SK-N-SH (cell line): ENCODE measurements around the gene MRPL52. TPM values are rescaled to one million over a fixed set of nuclear protein-coding genes. Genes with fewer than 3 reads are reported as not detected.

ENCODE experiments used
- CTCF ChIA-PET: fragments of 300-600, 350-600 bp; formaldehyde crosslinking; extraction: SDS; loops from one replicate; lab custom pipeline; 2021; lab: Yijun Ruan, JAX
- POLR2A ChIA-PET: fragments of 350-600 bp; sonication (Branson Sonifier 250); formaldehyde crosslinking; extraction: SDS; loops from one replicate; lab custom pipeline; 2020; ENCODE audit warnings: antibody characterized with exemption, inconsistent platforms; lab: Yijun Ruan, JAX
- DNase-seq: peaks from one replicate; pipeline ENCODE4 v3.0.0; 2012
- H2AFZ ChIP-seq: fragments of 200-600 bp; sonication (generic); 2 replicates; pipeline ENCODE4 v1.8.1; 2016; ENCODE audit warnings: antibody characterized with exemption, mild to moderate bottlenecking, low read depth
- H3F3A ChIP-seq: fragments of 200-600 bp; sonication (generic); replicated peaks from 2 replicates; pipeline ENCODE3; 2016; ENCODE audit warnings: antibody characterized with exemption, mild to moderate bottlenecking; ENCODE audit not compliant: insufficient read depth
- H3K27ac ChIP-seq, 2 experiments: fragments of 200-500 bp in 1 of 2; fragments of 200-600 bp in 1 of 2; sonication (Bioruptor generic) in 1 of 2; sonication (generic), shearing (Covaris generic) in 1 of 2; 2 replicates each; pipeline versions ENCODE4 v1.5.1 to v1.6.1; 2014 to 2016; ENCODE audit warnings: low read depth in 2 of 2, inconsistent platforms in 1 of 2, low read length in 1 of 2, mild to moderate bottlenecking in 1 of 2, mixed read lengths in 1 of 2
- H3K27me3 ChIP-seq: fragments of 200-600 bp; sonication (generic), shearing (Covaris generic); 2 replicates; pipeline ENCODE4 v1.6.1; 2016; ENCODE audit warnings: mixed run types; ENCODE audit not compliant: insufficient read depth
- H3K36me3 ChIP-seq, 2 experiments: fragments of 200-500 bp in 1 of 2; fragments of 200-600 bp in 1 of 2; sonication (Bioruptor generic) in 1 of 2; sonication (generic) in 1 of 2; replicated peaks in 1 of 2; 2 replicates each; pipeline versions ENCODE3 to v1.5.1; 2014 to 2016; ENCODE audit warnings: low read length in 1 of 2, mild to moderate bottlenecking in 1 of 2; ENCODE audit not compliant: insufficient read depth in 2 of 2, control insufficient read depth in 1 of 2
- H3K4me1 ChIP-seq, 2 experiments: fragments of 200-500 bp in 1 of 2; fragments of 200-600 bp in 1 of 2; sonication (Bioruptor generic) in 1 of 2; sonication (generic), shearing (Covaris generic) in 1 of 2; 2 replicates each; pipeline versions ENCODE4 v1.5.1 to v1.6.1; 2014 to 2016; ENCODE audit warnings: low read depth in 1 of 2, low read length in 1 of 2, mixed run types in 1 of 2; ENCODE audit not compliant: insufficient read depth in 2 of 2, control insufficient read depth in 1 of 2
- H3K4me2 ChIP-seq: fragments of 200-600 bp; sonication (generic), shearing (Covaris generic); 2 replicates; pipeline ENCODE4 v1.6.1; 2017; ENCODE audit warnings: mixed run types
- H3K4me3 ChIP-seq, 2 experiments: fragments of 200-500 bp in 1 of 2; fragments of 200-600 bp in 1 of 2; sonication (Bioruptor generic) in 1 of 2; sonication (generic), shearing (Covaris generic) in 1 of 2; 2 replicates each; pipeline versions ENCODE4 v1.5.1 to v1.8.1; 2014 to 2016; ENCODE audit warnings: low read depth in 2 of 2, inconsistent platforms in 1 of 2, low read length in 1 of 2, mild to moderate bottlenecking in 1 of 2, mixed read lengths in 1 of 2, moderate library complexity in 1 of 2
- H3K79me2 ChIP-seq: fragments of 200-600 bp; sonication (generic); 2 replicates; pipeline ENCODE4 v1.8.1; 2017; ENCODE audit warnings: mild to moderate bottlenecking; ENCODE audit not compliant: insufficient read depth
- H3K9ac ChIP-seq: fragments of 200-600 bp; sonication (generic); 2 replicates; pipeline ENCODE4 v1.6.1; 2017; ENCODE audit warnings: mixed run types
- H3K9me2 ChIP-seq: fragments of 200-600 bp; sonication (generic); 2 replicates; pipeline ENCODE4 v1.6.1; 2017; ENCODE audit warnings: mixed run types
- H3K9me3 ChIP-seq: fragments of 200-600 bp; sonication (generic); 2 replicates; pipeline ENCODE4 v1.6.1; 2017; ENCODE audit warnings: mixed run types, mild to moderate bottlenecking, moderate library complexity
- H4K20me1 ChIP-seq: fragments of 200-600 bp; sonication (generic); 2 replicates; pipeline ENCODE4 v1.6.1; 2017; ENCODE audit warnings: mild to moderate bottlenecking, mixed run types; ENCODE audit not compliant: insufficient read depth
- CHD2 ChIP-seq: fragments of 150-350 bp; IDR thresholded peaks from 2 replicates; pipeline ENCODE4 v1.6.1; 2018; ENCODE audit warnings: low read length; ENCODE audit not compliant: partially characterized antibody
- EP300 ChIP-seq, 2 experiments: IDR thresholded peaks; 2 replicates each; pipeline versions ENCODE4 v1.4.0 to v1.6.1; 2012; ENCODE audit warnings: borderline replicate concordance in 1 of 2, low read depth in 1 of 2, low read length in 1 of 2
- EZH2phosphoT487 ChIP-seq: fragments of 200-600 bp; sonication (generic); IDR thresholded peaks from 2 replicates; pipeline ENCODE4 v1.6.1; 2017; ENCODE audit warnings: low read depth, mixed run types, mild to moderate bottlenecking, antibody characterized with exemption, moderate library complexity, borderline replicate concordance
- FOSL2 ChIP-seq: IDR thresholded peaks from 2 replicates; pipeline ENCODE4 v1.4.0; 2012; ENCODE audit warnings: low read depth, mild to moderate bottlenecking, moderate library complexity, borderline replicate concordance
- FOXJ3 ChIP-seq: sonication (generic); formaldehyde crosslinking; IDR thresholded peaks from 2 replicates; pipeline ENCODE4 v1.5.1; 2020; ENCODE audit warnings: mild to moderate bottlenecking, missing genetic modification reagents
- FOXM1 ChIP-seq: IDR thresholded peaks from 2 replicates; pipeline ENCODE4 v1.4.0; 2012; ENCODE audit warnings: low read depth, mild to moderate bottlenecking
- GATA2 ChIP-seq: sonication (generic); formaldehyde crosslinking; IDR thresholded peaks from 2 replicates; pipeline ENCODE4 v1.5.0; 2020; ENCODE audit warnings: mild to moderate bottlenecking, missing genetic modification reagents
- IRF3 ChIP-seq: fragments of 150-350 bp; IDR thresholded peaks from 2 replicates; pipeline ENCODE4 v1.6.1; 2016; ENCODE audit warnings: mild to moderate bottlenecking, low read depth, low read length
- JUND ChIP-seq: IDR thresholded peaks from 2 replicates; pipeline ENCODE4 v1.4.0; 2012
- MEF2A ChIP-seq: IDR thresholded peaks from 2 replicates; pipeline ENCODE4 v1.4.0; 2012; ENCODE audit warnings: low read depth, borderline replicate concordance
- NFIC ChIP-seq: IDR thresholded peaks from 2 replicates; pipeline ENCODE4 v1.4.0; 2012; ENCODE audit warnings: borderline replicate concordance
- NRF1 ChIP-seq: IDR thresholded peaks from 2 replicates; pipeline ENCODE4 v1.6.1; 2012; ENCODE audit warnings: low read depth, mild to moderate bottlenecking, low read length
- PBX3 ChIP-seq: IDR thresholded peaks from 2 replicates; pipeline ENCODE4; 2012
- POLR2AphosphoS5 ChIP-seq: IDR thresholded peaks from 2 replicates; pipeline ENCODE4 v1.6.1; 2012; ENCODE audit warnings: low read depth, low read length
- RAD21 ChIP-seq: IDR thresholded peaks from 2 replicates; pipeline ENCODE4 v1.6.1; 2012; ENCODE audit warnings: mild to moderate bottlenecking, low read length
- RCOR1 ChIP-seq: fragments of 150-350 bp; IDR thresholded peaks from 2 replicates; pipeline ENCODE4 v1.6.1; 2017; ENCODE audit warnings: antibody characterized with exemption, low read length
- RFX5 ChIP-seq: IDR thresholded peaks from 2 replicates; pipeline ENCODE4 v1.6.1; 2012; ENCODE audit warnings: mild to moderate bottlenecking, improper control_type of control experiment, low read length
- RXRA ChIP-seq: IDR thresholded peaks from 2 replicates; pipeline ENCODE4 v1.4.0; 2012; ENCODE audit warnings: low read depth, mild to moderate bottlenecking, borderline replicate concordance
- SIN3A ChIP-seq: IDR thresholded peaks from 2 replicates; pipeline ENCODE4 v1.6.1; 2012; ENCODE audit warnings: low read depth, mild to moderate bottlenecking, low read length, moderate library complexity, borderline replicate concordance
- SMC3 ChIP-seq: IDR thresholded peaks from 2 replicates; pipeline ENCODE4 v1.6.1; 2012; ENCODE audit warnings: low read depth, low read length, improper control_type of control experiment
- TEAD4 ChIP-seq: IDR thresholded peaks from 2 replicates; pipeline ENCODE4 v1.4.0; 2012; ENCODE audit warnings: mild to moderate bottlenecking, borderline replicate concordance; ENCODE audit not compliant: insufficient read depth
- WGBS: methylation state at CpG from one replicate; pipeline ENCODE4 v1.1.6; 2017; ENCODE audit warnings: low lambda C conversion rate; 5-methylcytosine and 5-hydroxymethylcytosine counted together
- polyA plus RNA-seq, 3 experiments: library from polyadenylated mRNA; depleted of rRNA; stranded (reverse); fragments of >200 nt; gene quantifications; 2 replicates each; pipeline ENCODE4 v1.2.3, GENCODE V29; 2012
- TF ChIP-seq, protein P1 (sequence below): IDR thresholded peaks from 2 replicates; pipeline ENCODE4 v1.4.0; 2012; ENCODE audit warnings: low read depth, borderline replicate concordance
- TF ChIP-seq, protein P2 (sequence below): fragments of 200-600 bp; sonication (generic); IDR thresholded peaks from 2 replicates; pipeline ENCODE4 v1.6.1; 2017; ENCODE audit warnings: antibody characterized with exemption, mild to moderate bottlenecking, moderate library complexity
- TF ChIP-seq, protein P3 (sequence below): IDR thresholded peaks from 2 replicates; pipeline ENCODE4 v1.6.1; 2012; ENCODE audit warnings: mild to moderate bottlenecking, low read depth, low read length, moderate library complexity

Gene MRPL52
- polyA plus RNA-seq, 1 of the 3 experiments (the other 2 are of a cell fraction), result 116 TPM

- Histone ChIP-seq H3K9me2 (no peaks in the 10 kb centered on the region), H3K79me2 (peaks cover 48% of the 10 kb centered on the region), H3F3A (peaks cover 12% of the 10 kb centered on the region), H3K36me3 (peaks cover 19 to 23% of the 10 kb centered on the region in 2 experiments), H3K9me3 (no peaks in the 10 kb centered on the region), H3K27ac (peak within 1 kb of the TSS in 1 of 2 experiments; percentile 64; a peak in 2 of 4 replicates), H3K9ac (peak within 1 kb of the TSS; percentile 88), H2AFZ (peak within 1 kb of the TSS; percentile 43; the same call in 1 of the 2 replicates), H3K4me2 (peak within 1 kb of the TSS; percentile 76), H4K20me1 (no peaks in the 10 kb centered on the region), H3K27me3 (no peaks in the 10 kb centered on the region), H3K4me1 (peaks cover 0 to 10% of the 10 kb centered on the region in 2 experiments; a peak in 1 of 4 replicates), H3K4me3 (peak within 1 kb of the TSS; percentile 54 to 71)
- ChIA-PET POLR2A (interaction anchor here (1.1 to 2.6 kb wide), 2 partner anchors 10 to 12 kb away, joined by 3 to 12 read pairs; no protein-coding TSS in a partner anchor), CTCF (interaction anchor here (0.8 to 6.4 kb wide), 6 partner anchors 10 to 17 kb away, joined by 3 to 59 read pairs (median 26); no protein-coding TSS in a partner anchor)
- WGBS, result 47% methylated on average over 30 of the region's 46 CpGs
- DNase-seq, result peak; percentile 71
- TF ChIP-seq FOXM1, result no peak
- TF ChIP-seq CHD2, result no peak
- TF ChIP-seq RXRA, result no peak
- TF ChIP-seq, protein P1, sequence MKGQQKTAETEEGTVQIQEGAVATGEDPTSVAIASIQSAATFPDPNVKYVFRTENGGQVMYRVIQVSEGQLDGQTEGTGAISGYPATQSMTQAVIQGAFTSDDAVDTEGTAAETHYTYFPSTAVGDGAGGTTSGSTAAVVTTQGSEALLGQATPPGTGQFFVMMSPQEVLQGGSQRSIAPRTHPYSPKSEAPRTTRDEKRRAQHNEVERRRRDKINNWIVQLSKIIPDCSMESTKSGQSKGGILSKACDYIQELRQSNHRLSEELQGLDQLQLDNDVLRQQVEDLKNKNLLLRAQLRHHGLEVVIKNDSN, result no peak
- no peak for TF ChIP-seq IRF3
- no peak for TF ChIP-seq NRF1
- TF ChIP-seq JUND, result no peak
- TF ChIP-seq, protein P2, sequence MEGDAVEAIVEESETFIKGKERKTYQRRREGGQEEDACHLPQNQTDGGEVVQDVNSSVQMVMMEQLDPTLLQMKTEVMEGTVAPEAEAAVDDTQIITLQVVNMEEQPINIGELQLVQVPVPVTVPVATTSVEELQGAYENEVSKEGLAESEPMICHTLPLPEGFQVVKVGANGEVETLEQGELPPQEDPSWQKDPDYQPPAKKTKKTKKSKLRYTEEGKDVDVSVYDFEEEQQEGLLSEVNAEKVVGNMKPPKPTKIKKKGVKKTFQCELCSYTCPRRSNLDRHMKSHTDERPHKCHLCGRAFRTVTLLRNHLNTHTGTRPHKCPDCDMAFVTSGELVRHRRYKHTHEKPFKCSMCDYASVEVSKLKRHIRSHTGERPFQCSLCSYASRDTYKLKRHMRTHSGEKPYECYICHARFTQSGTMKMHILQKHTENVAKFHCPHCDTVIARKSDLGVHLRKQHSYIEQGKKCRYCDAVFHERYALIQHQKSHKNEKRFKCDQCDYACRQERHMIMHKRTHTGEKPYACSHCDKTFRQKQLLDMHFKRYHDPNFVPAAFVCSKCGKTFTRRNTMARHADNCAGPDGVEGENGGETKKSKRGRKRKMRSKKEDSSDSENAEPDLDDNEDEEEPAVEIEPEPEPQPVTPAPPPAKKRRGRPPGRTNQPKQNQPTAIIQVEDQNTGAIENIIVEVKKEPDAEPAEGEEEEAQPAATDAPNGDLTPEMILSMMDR, result peak; percentile 52
- TF ChIP-seq SMC3, result peak; percentile 32; the same call in 1 of the 2 replicates
- TF ChIP-seq EP300 (IDR thresholded peaks at IDR 0.05; ENCODE audit: borderline replicate concordance in 1 of 2, low read depth in 1 of 2, low read length in 1 of 2), result no peak
- peak; percentile 72 for TF ChIP-seq POLR2AphosphoS5
- TF ChIP-seq RCOR1, result no peak
- TF ChIP-seq EZH2phosphoT487, result no peak
- TF ChIP-seq NFIC, result no peak
- TF ChIP-seq, protein P3, sequence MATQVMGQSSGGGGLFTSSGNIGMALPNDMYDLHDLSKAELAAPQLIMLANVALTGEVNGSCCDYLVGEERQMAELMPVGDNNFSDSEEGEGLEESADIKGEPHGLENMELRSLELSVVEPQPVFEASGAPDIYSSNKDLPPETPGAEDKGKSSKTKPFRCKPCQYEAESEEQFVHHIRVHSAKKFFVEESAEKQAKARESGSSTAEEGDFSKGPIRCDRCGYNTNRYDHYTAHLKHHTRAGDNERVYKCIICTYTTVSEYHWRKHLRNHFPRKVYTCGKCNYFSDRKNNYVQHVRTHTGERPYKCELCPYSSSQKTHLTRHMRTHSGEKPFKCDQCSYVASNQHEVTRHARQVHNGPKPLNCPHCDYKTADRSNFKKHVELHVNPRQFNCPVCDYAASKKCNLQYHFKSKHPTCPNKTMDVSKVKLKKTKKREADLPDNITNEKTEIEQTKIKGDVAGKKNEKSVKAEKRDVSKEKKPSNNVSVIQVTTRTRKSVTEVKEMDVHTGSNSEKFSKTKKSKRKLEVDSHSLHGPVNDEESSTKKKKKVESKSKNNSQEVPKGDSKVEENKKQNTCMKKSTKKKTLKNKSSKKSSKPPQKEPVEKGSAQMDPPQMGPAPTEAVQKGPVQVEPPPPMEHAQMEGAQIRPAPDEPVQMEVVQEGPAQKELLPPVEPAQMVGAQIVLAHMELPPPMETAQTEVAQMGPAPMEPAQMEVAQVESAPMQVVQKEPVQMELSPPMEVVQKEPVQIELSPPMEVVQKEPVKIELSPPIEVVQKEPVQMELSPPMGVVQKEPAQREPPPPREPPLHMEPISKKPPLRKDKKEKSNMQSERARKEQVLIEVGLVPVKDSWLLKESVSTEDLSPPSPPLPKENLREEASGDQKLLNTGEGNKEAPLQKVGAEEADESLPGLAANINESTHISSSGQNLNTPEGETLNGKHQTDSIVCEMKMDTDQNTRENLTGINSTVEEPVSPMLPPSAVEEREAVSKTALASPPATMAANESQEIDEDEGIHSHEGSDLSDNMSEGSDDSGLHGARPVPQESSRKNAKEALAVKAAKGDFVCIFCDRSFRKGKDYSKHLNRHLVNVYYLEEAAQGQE, result no peak
- TF ChIP-seq MEF2A, result no peak
- no peak for TF ChIP-seq RFX5
- no peak for TF ChIP-seq FOXJ3 (CRISPR knock-in tag)
- no peak for TF ChIP-seq SIN3A
- TF ChIP-seq PBX3, result no peak
- no peak for TF ChIP-seq FOSL2
- TF ChIP-seq TEAD4, result no peak
- TF ChIP-seq RAD21, result peak; percentile 45
- no peak for TF ChIP-seq GATA2
These were observed 6.8 kb downstream of the MRPL52 start, which contains the start of gene MMP14 for GRCh38 chr14:22836301-22837113. Gene MMP14 (plus strand): TSS chr14:22836585. CDS start chr14:22836818, 233 bp downstream.
